Nephron (organoid): Measurements from ENCODE around the gene SKAP1.
A peak's percentile ranks its signal among the peaks of the same experiment; 100 is the strongest.

Experiments used
- H3K27ac Mint-ChIP-seq, 3 experiments: 2 replicates each; pipeline ENCODE4 v1.8.0; 2020; ENCODE audit warnings: mixed read lengths in 3 of 3, mild to moderate bottlenecking in 2 of 3, moderate library complexity in 1 of 3
- H3K27me3 Mint-ChIP-seq: 2 replicates; pipeline ENCODE4 v1.8.0; 2021; ENCODE audit warnings: low read depth, mild to moderate bottlenecking, moderate library complexity, mixed read lengths
- H3K36me3 Mint-ChIP-seq: 2 replicates; pipeline ENCODE4 v1.8.0; 2020; ENCODE audit warnings: low read depth, mixed read lengths
- H3K4me1 Mint-ChIP-seq: 2 replicates; pipeline ENCODE4 v1.8.0; 2020; ENCODE audit warnings: mixed read lengths
- H3K4me3 Mint-ChIP-seq, 3 experiments: 2 replicates each; pipeline ENCODE4 v1.8.0; 2020; ENCODE audit warnings: mild to moderate bottlenecking in 3 of 3, mixed read lengths in 3 of 3, moderate library complexity in 2 of 3
- H3K9me3 Mint-ChIP-seq: 2 replicates; pipeline ENCODE4 v1.8.0; 2020; ENCODE audit warnings: mixed read lengths
- CTCF ChIP-seq, 3 experiments: fragments of 200-600 bp; sonication (generic); IDR thresholded peaks; one replicate each; pipeline ENCODE4 v1.5.0; 2021; ENCODE audit warnings: antibody characterized with exemption in 3 of 3; ENCODE audit not compliant: unreplicated experiment in 3 of 3

SKAP1 gene

DNA sequence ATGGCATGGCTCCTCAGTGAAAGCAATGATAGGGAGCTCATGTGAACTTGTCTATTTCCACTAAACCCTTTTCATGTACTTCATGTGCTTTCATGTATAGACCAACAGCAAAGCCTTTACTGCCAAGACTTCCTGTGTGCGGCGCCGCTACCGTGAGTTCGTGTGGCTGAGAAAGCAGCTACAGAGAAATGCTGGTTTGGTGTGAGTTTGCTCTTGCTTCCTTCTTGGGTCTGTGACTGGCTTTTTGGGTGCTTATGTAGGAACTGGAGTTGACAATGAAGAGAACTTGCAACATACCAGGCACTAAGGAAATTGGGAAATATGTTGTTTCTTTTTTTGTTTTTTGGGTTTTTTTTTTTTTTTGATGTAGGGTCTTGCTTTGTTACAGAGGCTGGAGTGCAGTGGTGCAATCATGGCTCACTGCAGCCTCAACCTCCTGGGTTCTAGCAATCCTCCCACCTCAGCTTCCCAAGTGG, 316.8 kb downstream of the SKAP1 start:
- peaks cover 6% of the 10 kb centered on the region for H3K4me1 Mint-ChIP-seq
- no peak overlapping the region for H3K4me3 Mint-ChIP-seq
- no peaks in the 10 kb centered on the region for H3K9me3 Mint-ChIP-seq
- no peak for TF ChIP-seq CTCF (IDR thresholded peaks at IDR 0.05; ENCODE audit: unreplicated experiment in 3 of 3)
- peaks cover 27% of the 10 kb centered on the region for H3K36me3 Mint-ChIP-seq
- no peak overlapping the region for H3K27ac Mint-ChIP-seq
- H3K27me3 Mint-ChIP-seq, result no peaks in the 10 kb centered on the region

- H3K4me1 Mint-ChIP-seq, result peaks cover 12% of the 10 kb centered on the region
- H3K36me3 Mint-ChIP-seq, result peaks cover 21% of the 10 kb centered on the region
- H3K27ac Mint-ChIP-seq, result no peak overlapping the region
- peaks cover 3% of the 10 kb centered on the region for H3K27me3 Mint-ChIP-seq
- no peaks in the 10 kb centered on the region for H3K9me3 Mint-ChIP-seq
- no peak for TF ChIP-seq CTCF (IDR thresholded peaks at IDR 0.05; ENCODE audit: unreplicated experiment in 3 of 3)
- H3K4me3 Mint-ChIP-seq, result no peak overlapping the region
Observed at GRCh38 chr17:48111937-48112241, 318.1 kb downstream of the SKAP1 start.

DNA sequence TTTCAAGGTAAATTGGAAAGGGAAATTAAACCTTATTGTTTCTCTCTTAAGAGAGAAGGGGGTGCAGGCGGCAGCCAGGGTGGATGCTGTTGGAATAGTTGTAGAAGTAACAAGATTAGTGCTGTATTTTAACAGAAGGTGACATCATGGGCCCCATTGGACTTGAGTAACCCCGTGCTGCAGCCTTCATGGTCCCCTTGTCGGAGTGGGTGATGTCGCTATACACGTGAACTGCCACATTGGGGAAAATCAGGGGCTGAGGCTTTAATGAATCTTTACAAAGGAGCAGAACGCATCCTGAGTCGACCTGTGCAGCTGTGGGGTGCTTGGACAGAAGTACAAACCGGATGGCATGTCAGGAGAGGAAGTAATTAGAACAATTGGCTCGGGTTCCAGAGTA, 319.3 kb downstream of the SKAP1 start:
- no peak overlapping the region for H3K27ac Mint-ChIP-seq
- H3K27me3 Mint-ChIP-seq, result peaks cover 3% of the 10 kb centered on the region
- TF ChIP-seq CTCF (IDR thresholded peaks at IDR 0.05; ENCODE audit: unreplicated experiment in 3 of 3), result no peak
- peaks cover 12% of the 10 kb centered on the region for H3K4me1 Mint-ChIP-seq
- H3K4me3 Mint-ChIP-seq, result peak overlapping the region in 2 of 3 experiments; percentile 16 to 37
- H3K36me3 Mint-ChIP-seq, result peaks cover 21% of the 10 kb centered on the region
- no peaks in the 10 kb centered on the region for H3K9me3 Mint-ChIP-seq

DNA sequence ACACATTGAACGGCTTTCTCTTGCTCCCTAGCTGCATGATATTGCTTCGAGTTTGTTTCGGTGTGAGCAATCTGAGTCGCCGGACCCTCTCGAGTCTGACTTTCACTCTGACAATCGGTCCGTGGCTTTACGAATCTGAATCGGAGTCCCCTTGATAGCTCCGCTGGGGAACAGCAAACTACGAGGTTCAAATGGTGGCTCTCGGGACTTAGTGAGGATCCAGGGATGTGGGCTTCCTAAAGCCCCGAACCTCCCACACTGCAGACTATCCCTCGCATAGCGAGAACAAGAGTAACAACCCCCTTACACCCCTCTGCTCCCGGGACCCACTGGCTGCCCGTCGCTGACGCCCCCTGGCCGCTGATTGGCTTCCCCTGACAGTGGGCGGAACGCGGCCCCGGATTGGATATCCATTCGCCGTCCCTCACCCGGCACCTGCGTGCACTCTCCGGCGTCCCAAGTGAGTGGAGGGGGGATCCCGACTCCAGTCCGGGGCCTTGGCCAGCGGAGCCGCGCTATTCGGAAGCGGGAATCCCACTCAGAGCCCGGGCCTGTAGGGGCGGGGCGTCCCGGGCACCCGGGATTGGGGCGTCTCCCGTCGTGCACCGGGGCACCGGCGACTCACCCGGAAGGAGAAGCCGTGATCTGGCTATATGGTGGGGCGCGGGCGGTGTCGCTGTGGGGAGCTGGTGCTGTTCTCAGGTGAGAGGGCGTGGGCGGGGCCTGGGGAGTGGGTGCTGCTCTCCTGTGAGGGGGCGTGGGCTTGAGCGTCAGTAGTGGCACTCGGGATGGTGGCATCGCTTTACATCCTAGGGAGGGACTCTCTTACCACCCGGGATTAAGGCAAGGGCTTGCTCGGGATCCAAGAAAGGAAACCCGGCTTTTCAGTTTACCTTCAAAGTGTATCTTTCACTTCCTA, 322.6 kb downstream of the SKAP1 start, which contains the start of gene SNX11:
Gene SNX11 (plus strand): TSS at position 630 of the 919 bp plus-strand sequence. CDS start 4,278 bp downstream, outside the sequence.
- Mint-ChIP-seq H3K9me3 (peaks cover 4% of the 10 kb centered on the region), H3K27me3 (peaks cover 3% of the 10 kb centered on the region), H3K4me3 (peak within 1 kb of the TSS; percentile 96 to 98 (median 96)), H3K4me1 (peaks cover 12% of the 10 kb centered on the region), H3K27ac (peak within 1 kb of the TSS; percentile 53 to 81 (median 74)), H3K36me3 (peaks cover 11% of the 10 kb centered on the region)
- no peak for TF ChIP-seq CTCF (IDR thresholded peaks at IDR 0.05; ENCODE audit: unreplicated experiment in 3 of 3)

DNA sequence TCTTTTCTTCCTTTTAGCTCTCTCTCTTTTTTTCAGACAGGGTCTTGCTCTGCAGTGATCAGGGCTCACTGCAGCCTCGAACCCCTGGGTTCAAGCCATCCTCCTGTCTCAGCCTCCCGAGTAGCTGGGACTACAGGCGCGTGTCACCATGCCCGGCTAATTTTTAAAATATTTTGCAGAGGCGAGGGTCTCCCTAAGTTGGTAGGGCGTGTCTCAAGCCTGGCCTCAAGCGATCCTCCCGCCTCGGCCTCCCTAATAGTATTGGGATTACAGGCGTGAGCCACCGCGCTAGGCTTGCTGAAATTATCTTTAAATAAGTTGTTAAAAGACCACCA, 323.2 kb downstream of the SKAP1 start:
- TF ChIP-seq CTCF (IDR thresholded peaks at IDR 0.05; ENCODE audit: unreplicated experiment in 3 of 3), result no peak
- H3K9me3 Mint-ChIP-seq, result peaks cover 4% of the 10 kb centered on the region
- H3K27me3 Mint-ChIP-seq, result peaks cover 3% of the 10 kb centered on the region
- peaks cover 12% of the 10 kb centered on the region for H3K4me1 Mint-ChIP-seq
- peaks cover 4% of the 10 kb centered on the region for H3K36me3 Mint-ChIP-seq
- H3K27ac Mint-ChIP-seq, result peak overlapping the region in 2 of 3 experiments; percentile 53 to 81
- H3K4me3 Mint-ChIP-seq, result peak overlapping the region; percentile 96 to 98 (median 96)
